ENCODE data around the gene LPAR3.

Gene LPAR3

DNA sequence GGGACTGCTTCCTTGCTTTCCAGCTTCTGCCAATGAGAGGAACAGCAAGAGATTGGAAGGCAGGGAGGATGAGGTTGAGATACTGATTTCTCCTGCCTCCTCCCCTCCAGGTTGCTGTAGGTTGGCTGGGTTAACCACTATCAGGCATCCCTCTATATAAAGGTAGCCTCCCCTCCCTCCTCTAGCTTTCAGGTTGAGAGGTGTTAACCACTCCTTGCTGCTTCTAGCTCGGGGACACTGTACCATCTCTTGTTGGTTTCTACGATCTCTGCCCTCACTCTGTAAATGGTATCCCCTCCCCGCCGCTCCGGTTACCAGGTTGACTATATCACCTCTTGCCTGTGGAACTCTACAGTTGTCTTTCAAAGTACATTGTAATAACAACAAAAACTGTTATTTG is 16.7 kb downstream of the LPAR3 start:
- TF ChIP-seq, protein P1, sequence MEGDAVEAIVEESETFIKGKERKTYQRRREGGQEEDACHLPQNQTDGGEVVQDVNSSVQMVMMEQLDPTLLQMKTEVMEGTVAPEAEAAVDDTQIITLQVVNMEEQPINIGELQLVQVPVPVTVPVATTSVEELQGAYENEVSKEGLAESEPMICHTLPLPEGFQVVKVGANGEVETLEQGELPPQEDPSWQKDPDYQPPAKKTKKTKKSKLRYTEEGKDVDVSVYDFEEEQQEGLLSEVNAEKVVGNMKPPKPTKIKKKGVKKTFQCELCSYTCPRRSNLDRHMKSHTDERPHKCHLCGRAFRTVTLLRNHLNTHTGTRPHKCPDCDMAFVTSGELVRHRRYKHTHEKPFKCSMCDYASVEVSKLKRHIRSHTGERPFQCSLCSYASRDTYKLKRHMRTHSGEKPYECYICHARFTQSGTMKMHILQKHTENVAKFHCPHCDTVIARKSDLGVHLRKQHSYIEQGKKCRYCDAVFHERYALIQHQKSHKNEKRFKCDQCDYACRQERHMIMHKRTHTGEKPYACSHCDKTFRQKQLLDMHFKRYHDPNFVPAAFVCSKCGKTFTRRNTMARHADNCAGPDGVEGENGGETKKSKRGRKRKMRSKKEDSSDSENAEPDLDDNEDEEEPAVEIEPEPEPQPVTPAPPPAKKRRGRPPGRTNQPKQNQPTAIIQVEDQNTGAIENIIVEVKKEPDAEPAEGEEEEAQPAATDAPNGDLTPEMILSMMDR (IDR thresholded peaks at IDR 0.05) = no peak

DNA sequence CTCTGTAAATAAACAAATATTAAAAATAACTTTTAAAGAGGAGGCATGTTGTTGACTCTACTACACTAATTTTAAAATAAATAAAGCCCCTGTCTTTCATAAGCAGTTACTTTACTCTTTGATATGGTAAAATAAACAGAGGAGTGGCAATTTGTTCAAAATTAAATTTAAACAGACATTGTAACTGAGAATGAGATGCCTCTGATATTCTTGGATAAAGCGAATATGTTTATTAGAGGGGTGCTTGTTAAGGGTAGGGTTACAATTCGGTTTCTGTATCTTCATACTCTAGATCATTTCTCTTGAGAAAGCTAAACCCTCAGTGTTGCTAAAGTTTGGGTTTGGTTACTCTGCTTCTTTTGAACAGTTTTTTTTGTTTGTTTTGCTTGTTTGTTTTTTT is 19.6 kb downstream of the LPAR3 start:
- TF ChIP-seq, protein P1 (IDR thresholded peaks at IDR 0.05) = no peak

DNA sequence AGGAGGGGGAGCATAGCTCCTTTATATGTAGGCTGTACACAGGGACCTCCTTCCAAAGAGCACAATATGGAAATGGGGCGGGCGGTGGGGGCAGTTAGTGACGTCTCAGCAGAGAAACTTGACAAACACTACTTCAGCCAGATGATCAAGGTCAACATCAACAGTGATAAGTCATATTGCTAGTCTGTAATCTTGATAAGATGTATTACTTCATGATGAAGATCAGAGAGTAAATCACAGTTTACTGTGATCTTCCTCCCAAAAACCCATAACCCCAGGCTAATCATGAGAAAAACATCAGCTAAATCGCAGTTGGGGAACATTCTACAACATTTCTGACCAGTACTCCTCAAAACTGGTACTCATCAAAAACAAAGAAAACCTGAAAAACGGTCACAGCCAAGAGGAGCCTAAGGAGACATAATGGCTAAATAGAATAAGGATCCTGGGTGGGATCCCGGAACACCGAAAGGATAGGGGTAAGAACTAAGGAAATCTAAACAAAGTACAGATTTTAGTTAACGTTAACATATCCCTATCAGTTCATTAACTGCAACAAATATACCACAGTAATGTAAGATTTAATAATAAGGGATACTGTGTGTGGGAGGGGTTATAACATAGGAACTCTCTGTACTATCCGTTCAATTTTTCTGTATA is 20.2 kb downstream of the LPAR3 start:
- TF ChIP-seq, protein P1 (IDR thresholded peaks at IDR 0.05) = no peak

DNA sequence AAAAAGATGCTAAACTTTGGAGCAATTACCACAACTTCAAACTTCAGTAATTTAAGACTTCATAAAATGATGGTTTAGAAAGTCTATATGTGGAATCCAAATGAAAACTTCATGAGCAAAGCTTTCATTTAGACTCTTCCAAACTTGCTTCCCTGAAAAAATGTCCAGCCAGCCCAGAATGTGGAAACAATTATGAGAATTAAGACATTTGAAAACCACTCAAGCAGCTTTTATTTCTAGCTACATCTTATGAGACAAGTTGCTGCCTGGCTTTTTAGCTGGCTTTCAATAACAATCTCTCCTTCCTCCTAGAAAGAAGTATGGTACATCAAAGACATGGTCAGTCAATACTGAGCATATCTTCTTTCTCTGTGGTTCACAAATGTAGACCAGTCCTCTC is 21.8 kb downstream of the LPAR3 start:
- TF ChIP-seq, protein P1 (IDR thresholded peaks at IDR 0.05) = no peak

DNA sequence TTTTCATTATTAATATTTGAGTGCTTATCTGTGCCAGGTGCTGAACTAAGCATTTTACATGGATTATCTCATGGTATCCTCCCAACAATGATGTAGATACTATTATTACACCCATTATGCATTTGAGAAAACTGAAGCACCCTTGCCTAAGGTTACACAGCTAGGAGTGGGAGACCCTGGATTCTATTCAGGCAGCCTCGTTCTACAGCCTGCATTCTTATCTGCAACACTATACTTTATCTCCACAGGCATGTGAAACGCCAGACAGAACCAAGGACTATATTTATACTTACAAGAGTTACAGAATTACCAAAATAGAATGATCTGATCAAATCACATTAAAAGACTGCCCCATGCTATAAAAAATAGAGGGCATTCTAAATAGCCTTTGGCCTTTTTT is 22.4 kb downstream of the LPAR3 start:
- TF ChIP-seq, protein P1 (IDR thresholded peaks at IDR 0.05) = no peak

DNA sequence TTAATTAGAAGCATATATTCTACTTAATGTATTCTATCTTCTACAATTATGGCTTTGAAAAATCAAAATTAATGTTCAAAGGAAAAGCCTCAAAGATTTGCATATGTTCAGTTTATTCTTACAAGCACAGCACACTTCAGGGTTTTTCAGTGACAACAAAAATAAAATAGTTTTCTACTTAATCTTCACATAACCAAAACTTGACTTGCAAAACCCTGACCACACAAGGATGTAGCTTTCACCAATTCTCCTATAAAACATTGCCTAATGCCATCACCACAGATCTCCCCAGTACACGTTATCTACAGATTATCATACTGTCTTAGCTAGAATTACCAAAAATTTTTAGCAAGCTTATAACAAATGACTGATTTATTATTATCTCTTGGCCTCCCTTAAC is 23.3 kb downstream of the LPAR3 start:
- TF ChIP-seq, protein P1 (IDR thresholded peaks at IDR 0.05) = no peak

DNA sequence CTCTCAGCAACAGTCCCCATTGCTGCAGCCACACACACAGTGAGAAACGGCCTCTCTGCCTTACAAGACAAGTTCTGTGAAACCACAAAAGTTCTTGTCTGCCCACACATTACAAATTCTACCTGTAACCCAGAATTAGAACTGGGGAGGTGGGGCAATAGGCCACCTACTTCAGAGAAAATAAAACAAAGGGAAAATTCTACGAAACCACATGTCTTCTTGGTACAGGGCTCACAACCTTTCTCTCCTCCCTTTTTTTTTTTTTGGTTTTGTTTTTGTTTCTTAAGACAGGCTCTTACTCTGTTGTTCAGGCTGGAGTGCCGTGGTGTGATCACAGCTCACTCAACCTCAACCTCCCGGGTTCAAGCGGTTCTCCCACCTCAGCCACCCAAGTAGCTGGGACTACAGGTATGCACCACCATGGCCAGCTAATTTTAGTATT is 30.2 kb downstream of the LPAR3 start:
- TF ChIP-seq, protein P1 (IDR thresholded peaks at IDR 0.05) = no peak

Data from LNCAP (cell line).